ENCODE data around the gene MUS81. TPM values are rescaled to one million over a fixed set of nuclear protein-coding genes. Genes with fewer than 3 reads are reported as not detected.

MUS81 gene
- total RNA-seq, 2 donors from 2014 or later = 51.8 to 62.8 TPM

DNA sequence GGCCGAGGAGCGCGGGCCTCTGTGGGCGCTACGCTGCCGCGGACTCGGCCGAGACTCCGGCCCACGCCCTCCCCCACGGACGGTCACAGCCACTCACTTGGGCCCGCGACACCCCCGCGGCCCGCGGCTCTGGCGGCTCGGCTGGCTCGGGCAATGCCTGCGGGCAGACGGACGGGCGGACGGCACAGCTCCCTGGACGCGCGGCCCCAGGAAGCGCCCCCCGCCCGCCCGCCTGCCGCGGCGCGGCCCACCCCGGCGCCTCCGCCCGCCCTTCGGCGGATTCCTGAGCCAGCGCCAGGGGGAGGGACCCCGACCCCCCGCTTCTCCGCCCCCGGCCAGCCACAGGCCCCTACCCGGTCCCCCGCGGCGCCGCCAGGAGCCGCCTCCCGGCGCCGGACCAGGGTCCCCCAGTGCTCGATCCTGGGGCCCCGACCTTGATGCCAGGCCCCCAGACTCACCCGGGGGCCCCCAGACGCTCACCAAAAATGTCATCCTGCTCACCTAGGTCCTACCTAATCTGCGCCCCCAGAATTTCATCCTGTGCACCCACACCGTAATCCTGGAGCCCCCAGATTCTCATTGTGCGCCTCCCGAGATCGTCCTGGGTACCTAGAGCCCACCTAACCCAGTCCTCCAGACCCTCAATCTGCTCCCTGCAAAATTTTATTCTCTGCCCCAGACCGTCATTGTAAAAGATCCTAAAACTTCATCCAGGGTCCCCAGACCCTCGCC is 12.5 kb downstream of the MUS81 start, which contains the start of gene EFEMP2:
EFEMP2 (minus strand) TSS at position 215 of the 732 bp plus-strand sequence. CDS start 446 bp downstream, outside the sequence.
- DNase-seq (ENCODE audit: low spot score) = no peak
- H3K4me1 ChIP-seq (ENCODE audit: control insufficient read depth in 1 of 2, low read depth in 2 of 2) = peaks cover 5 to 29% of the 10 kb centered on the region in 2 donors
- peak; percentile 13 for ATAC-seq (ENCODE audit: insufficient number of reproducible peaks, low FRiP score, low read depth)

DNA sequence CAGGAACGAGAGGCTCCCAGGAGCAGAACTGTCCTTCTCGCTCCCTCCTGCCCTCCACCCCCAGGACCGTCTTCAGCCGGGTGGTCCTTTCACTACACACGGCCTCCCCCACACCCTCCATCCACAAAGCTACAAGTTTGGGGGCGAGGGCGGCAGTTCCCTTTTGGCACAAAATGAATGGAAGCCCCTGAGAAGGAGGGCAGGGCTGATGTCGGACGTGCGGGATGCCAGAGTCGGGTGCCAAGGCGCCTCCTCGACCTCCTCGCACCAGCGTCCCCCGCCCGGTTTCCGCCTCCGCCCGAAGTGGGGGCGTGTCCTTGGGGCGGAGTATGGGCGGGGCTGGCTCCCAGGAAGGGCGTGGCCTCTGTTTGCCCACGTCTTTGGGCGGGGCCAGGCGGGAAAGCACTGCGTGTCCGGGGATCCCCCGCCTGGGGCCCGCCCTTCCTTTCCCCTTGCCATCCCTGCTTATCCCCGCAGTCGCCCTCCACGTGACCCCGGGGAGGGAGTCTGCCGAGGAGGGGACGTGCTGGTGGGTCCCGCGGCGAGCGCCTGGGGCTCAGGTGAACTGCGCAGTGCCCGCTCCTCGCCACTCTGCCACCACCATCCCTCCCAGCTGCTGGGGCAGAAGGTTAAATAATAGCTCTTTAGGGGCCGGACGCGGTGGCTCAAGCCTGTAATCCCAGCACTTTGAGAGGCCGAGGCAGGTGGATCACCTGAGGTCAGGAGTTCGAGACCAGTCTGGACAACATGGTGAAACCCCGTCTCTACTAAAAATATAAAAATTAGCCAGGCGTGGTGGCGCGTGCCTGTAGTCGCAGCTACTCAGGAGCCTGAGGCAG is 13.3 kb downstream of the MUS81 start:
- Histone ChIP-seq H3K4me1 (ENCODE audit: control insufficient read depth in 1 of 2, low read depth in 2 of 2) (peaks cover 5 to 29% of the 10 kb centered on the region in 2 donors), H3K4me3 (peak overlapping the region; percentile 90), H3K9me3 (no peaks in the 10 kb centered on the region), H3K36me3 (peaks cover 6% of the 10 kb centered on the region), H3K27ac (peak overlapping the region; percentile 93 to 97), H3K27me3 (replicated peaks; ENCODE audit: insufficient read depth) (no peaks in the 10 kb centered on the region)
- DNase-seq (ENCODE audit: low spot score) = peak; percentile 89
- TF ChIP-seq, protein P1, sequence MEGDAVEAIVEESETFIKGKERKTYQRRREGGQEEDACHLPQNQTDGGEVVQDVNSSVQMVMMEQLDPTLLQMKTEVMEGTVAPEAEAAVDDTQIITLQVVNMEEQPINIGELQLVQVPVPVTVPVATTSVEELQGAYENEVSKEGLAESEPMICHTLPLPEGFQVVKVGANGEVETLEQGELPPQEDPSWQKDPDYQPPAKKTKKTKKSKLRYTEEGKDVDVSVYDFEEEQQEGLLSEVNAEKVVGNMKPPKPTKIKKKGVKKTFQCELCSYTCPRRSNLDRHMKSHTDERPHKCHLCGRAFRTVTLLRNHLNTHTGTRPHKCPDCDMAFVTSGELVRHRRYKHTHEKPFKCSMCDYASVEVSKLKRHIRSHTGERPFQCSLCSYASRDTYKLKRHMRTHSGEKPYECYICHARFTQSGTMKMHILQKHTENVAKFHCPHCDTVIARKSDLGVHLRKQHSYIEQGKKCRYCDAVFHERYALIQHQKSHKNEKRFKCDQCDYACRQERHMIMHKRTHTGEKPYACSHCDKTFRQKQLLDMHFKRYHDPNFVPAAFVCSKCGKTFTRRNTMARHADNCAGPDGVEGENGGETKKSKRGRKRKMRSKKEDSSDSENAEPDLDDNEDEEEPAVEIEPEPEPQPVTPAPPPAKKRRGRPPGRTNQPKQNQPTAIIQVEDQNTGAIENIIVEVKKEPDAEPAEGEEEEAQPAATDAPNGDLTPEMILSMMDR (IDR thresholded peaks at IDR 0.05) = no peak
- ATAC-seq (ENCODE audit: insufficient number of reproducible peaks, low FRiP score, low read depth) = peak; percentile 78

More for the DNA sequence above, 12.5 kb downstream of the MUS81 start, which contains the start of gene EFEMP2:
- Histone ChIP-seq H3K27ac (peak within 1 kb of the TSS; percentile 93 to 97), H3K4me3 (peak within 1 kb of the TSS; percentile 90), H3K27me3 (replicated peaks; ENCODE audit: insufficient read depth) (no peaks in the 10 kb centered on the region), H3K9me3 (no peaks in the 10 kb centered on the region), H3K36me3 (peaks cover 12% of the 10 kb centered on the region)
- TF ChIP-seq, protein P1 (IDR thresholded peaks at IDR 0.05) = no peak

DNA sequence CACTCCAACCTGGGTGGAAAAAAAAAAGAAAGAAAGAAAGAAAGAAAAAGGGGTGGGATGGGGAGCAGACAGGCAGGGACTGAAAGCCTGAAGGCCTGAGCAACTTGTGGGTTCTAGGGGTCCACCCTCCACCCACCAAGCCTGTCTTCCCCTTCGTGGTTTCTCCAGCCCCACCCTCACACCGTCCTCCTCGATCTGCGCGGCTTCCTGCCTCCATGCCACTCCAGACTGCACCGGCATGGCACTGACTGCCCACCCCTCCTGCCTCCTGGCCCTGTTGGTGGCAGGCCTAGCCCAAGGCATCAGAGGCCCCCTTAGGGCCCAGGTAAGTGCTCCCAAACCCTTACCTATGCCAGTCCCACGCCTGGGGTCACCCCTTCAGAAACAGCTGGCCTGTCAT is 19.4 kb downstream of the MUS81 start, which contains the start of gene CTSW:
CTSW (plus strand) TSS at position 221 of the 400 bp plus-strand sequence; CDS start at position 239, 18 bp downstream.
- Histone ChIP-seq H3K27me3 (replicated peaks; ENCODE audit: insufficient read depth) (no peaks in the 10 kb centered on the region), H3K4me1 (ENCODE audit: control insufficient read depth in 1 of 2, low read depth in 2 of 2) (no peaks in the 10 kb centered on the region), H3K36me3 (peaks cover 16% of the 10 kb centered on the region), H3K27ac (no peak within 1 kb of the TSS), H3K4me3 (no peak within 1 kb of the TSS), H3K9me3 (no peaks in the 10 kb centered on the region)
- TF ChIP-seq, protein P1 (IDR thresholded peaks at IDR 0.05) = no peak
- ATAC-seq (ENCODE audit: insufficient number of reproducible peaks, low FRiP score, low read depth) (no peak), DNase-seq (ENCODE audit: low spot score) (no peak)

DNA sequence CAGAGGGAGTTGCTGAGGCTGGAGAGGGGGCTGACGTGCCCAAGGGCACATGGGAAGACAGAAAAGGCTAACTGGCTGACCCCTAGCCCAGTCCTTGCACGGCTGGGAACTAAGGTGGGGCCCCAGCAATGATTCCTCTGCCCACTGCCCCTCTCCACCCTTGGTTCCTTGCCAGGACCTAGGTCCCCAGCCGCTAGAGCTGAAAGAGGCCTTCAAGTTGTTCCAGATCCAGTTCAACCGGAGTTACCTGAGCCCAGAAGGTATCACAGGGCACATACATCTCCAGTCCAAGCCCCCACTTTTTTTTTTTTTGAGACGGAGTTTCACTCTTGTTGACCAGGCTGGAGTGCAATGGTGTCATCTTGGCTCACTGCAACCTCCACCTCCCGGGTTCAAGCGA is 19.8 kb downstream of the MUS81 start:
- H3K36me3 ChIP-seq = peaks cover 16% of the 10 kb centered on the region

More for the DNA sequence above, 19.8 kb downstream of the MUS81 start:
- Histone ChIP-seq H3K27ac (no peak overlapping the region), H3K27me3 (replicated peaks; ENCODE audit: insufficient read depth) (no peaks in the 10 kb centered on the region), H3K4me3 (no peak overlapping the region), H3K4me1 (ENCODE audit: control insufficient read depth in 1 of 2, low read depth in 2 of 2) (no peaks in the 10 kb centered on the region), H3K9me3 (no peaks in the 10 kb centered on the region)
- no peak for DNase-seq (ENCODE audit: low spot score)
- TF ChIP-seq, protein P1 (IDR thresholded peaks at IDR 0.05) = no peak
- ATAC-seq (ENCODE audit: insufficient number of reproducible peaks, low FRiP score, low read depth) = no peak
